Peyer's patch (tissue), 4 donors: ENCODE measurements around the gene COPZ2.

Experiments used
- CTCF ChIP-seq, 6 experiments: fragments of 450-650 bp in 4 of 6; fragments of 200-600 bp in 2 of 6; sonication (generic) in 1 of 6; IDR thresholded peaks; one replicate each; pipeline ENCODE4 v1.5.1; 2017 to 2019; ENCODE audit warnings: antibody characterized with exemption in 6 of 6, mild to moderate bottlenecking in 3 of 6, moderate library complexity in 1 of 6
- POLR2A ChIP-seq, 2 donors: fragments of 450-650 bp; IDR thresholded peaks; one replicate each; pipeline ENCODE4 v1.5.1; 2017; ENCODE audit warnings: antibody characterized with exemption in 2 of 2, mild to moderate bottlenecking in 2 of 2, moderate library complexity in 2 of 2

GRCh38 chr17:48059125-48059668 is 21.6 kb upstream of the COPZ2 start:
- TF ChIP-seq CTCF (IDR thresholded peaks at IDR 0.05) (no peak), POLR2A (IDR thresholded peaks at IDR 0.05) (no peak)
